Fibroblast of skin of right biceps (primary cell): ENCODE results near the gene NXPH4.

Experiments used
- DNase-seq: peaks from one replicate; pipeline ENCODE4 v3.0.0-alpha.2; 2013

The NXPH4 gene

DNA sequence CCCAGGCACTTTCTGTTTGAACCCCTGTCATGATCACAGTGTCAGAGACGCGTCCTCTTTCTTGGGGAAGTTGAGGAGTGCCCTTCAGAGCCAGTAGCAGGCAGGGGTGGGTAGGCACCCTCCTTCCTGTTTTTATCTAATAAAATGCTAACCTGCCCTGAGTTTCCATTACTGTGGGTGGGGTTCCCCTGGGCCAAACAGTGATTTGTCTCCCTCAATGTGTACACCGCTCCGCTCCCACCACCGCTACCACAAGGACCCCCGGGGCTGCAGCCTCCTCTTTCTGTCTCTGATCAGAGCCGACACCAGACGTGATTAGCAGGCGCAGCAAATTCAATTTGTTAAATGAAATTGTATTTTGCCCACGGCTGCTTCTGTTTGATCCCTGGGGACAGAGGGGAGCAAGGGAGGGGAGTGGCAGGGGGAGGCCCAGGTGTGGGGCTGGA, 18.0 kb downstream of the NXPH4 start:
- DNase-seq, result no peak

DNA sequence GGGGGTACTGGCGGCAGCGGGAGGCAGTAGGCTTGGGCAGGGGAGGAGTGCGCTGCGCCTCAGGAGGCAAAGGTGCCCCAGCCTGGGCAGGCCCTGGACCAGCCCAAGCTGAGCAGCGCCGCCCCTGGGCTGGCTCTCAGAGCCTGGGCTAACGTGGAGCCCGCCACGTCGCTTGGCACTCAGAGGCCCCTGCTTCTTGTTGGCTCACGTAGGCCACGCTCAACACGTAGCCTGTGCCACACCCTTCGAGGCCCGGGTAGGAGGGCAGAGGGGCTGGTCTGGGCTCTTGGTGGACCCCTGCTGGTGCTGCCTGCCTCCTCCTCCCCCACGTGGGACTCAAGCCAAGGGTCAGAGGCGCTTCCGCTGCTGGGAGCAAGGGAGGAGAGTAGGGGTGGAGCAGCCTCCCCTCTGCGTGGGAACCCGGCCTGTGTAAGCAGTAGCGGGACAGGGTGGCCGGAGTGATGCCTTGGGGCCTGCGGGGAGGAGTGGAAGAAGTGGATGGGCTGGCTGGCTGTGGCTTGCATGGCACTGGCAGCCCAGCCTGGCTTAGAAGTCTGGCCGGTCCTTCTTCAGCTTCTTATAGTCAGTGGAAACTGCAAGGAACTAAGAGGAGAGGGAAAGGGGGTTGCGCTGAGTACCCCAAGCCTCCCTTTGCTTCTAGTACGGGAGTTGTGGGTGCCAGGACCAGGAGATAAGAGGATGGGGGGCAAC, 18.6 kb downstream of the NXPH4 start:
- DNase-seq, result peak; percentile 67

DNA sequence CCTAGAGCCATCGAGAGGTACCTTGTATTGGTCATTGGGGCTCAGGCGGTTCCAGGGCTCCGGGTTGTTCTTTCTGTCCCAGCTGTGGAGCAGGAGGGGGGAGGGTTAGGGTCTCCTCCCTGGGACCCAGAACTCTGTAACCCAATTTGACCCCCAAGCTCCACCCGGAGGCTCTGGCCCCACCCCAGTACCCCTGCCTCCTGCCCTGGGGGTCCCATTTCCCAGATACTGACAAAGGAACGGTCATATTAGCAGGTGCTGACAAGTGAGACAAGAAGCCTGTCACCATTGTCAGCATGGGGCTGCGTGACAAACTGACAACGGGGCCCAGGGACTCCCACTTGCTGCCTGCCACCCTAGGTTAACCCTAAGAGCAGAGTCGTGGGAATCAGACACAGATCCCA, 19.1 kb downstream of the NXPH4 start:
- DNase-seq, result no peak

GRCh38 chr12:57236201-57236924, 19.8 kb downstream of the NXPH4 start:
- no peak for DNase-seq

- no peak for DNase-seq
These were observed 20.5 kb downstream of the NXPH4 start for GRCh38 chr12:57236925-57237595.

- no peak for DNase-seq
These were observed 21.0 kb downstream of the NXPH4 start for GRCh38 chr12:57237596-57237931.

DNA sequence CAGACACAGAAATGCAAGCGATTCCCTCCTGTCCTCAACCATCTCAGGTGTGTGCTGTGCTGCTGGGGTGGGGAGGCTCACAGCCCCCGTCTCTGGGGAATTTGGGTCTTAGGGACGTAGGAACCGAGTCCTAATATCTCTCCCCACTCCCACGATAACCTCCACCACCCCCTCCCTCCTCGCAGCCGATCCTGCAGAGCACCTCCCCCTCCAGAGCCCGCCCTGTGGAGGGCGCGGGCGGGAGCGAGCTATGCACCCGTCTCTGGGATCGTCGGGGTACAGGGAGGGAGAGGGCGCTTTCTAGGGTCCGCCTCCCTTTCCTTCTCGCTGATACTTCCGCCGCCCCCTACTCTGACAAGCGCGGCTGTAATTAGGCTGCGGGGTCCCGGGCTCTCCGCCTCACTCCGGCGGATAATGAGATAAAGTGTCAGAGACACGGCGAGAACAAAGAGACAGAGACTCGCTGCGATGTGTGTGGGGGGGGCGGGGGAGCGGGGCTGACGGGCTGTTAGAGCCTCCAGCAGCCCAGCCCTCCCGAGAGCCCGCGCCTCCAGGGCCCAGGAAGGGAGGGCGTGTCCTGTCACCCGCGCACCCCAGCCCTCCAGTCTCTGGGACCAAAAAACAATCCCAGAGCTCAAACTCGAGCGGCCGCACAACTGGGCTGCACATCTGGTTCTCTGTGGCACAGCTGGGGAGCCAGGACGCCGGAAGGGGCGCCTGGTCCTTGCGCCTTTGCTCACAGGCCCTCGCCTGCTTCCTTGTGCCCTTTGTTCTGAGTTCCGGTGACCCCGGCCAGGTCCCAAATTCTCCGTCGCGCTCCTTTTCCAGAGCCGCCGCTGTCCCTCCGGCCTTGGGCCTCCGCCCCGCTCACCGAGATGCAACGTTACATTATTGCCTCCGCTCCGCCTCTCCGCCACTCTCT, 21.6 kb downstream of the NXPH4 start:
- DNase-seq, result no peak

GRCh38 chr12:57238854-57239554, 22.4 kb downstream of the NXPH4 start:
- peak; percentile 87 for DNase-seq

DNA sequence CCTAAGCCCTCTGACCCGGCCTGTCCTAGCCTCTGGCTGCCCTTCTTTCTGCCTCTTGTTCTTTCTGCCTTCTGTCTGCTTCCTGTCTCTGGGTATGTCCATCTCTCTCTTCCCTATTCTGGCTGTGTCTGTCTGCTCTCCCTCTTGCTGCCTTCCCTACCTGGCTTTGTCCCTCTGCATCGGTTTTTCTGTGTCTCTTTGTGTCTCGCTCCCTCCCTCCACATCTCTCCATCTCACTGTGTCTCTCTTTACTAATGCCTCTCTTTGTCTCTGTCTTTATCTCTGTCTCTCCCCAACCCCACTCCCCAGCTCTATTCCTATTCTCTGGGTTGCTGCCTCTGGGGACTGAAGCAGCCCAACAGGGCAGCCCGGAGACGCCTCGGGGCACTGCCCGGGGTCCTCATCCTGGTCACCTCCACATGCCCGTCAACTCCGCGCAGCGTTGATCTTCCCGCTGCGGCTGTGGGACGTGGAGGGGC, 23.0 kb downstream of the NXPH4 start:
- DNase-seq, result no peak

GRCh38 chr12:57240066-57240921, 23.7 kb downstream of the NXPH4 start:
- DNase-seq, result peak; percentile 80

DNA sequence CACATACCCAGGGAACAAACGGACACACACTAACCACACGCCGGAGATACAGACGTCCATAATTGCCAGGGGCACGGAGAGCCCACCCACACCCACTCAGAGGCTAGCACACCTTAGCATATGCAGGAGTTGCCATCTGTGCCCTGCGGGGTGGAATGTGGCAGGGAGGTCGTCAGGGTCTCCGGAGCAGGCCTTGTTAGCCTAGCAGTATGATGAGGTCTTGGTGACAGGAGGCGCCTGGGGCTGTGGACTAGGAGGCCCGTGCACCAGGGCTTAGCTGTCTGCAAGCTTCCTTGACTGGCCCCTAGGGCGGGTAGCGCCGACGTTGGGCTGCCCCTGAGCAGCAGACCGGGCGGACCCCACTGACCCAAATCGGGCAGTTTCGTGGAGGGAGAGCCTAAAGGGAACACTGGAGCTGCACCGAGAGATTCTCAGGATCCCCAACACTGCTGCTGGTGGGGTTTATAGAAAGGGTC, 24.4 kb downstream of the NXPH4 start:
- DNase-seq, result no peak

DNA sequence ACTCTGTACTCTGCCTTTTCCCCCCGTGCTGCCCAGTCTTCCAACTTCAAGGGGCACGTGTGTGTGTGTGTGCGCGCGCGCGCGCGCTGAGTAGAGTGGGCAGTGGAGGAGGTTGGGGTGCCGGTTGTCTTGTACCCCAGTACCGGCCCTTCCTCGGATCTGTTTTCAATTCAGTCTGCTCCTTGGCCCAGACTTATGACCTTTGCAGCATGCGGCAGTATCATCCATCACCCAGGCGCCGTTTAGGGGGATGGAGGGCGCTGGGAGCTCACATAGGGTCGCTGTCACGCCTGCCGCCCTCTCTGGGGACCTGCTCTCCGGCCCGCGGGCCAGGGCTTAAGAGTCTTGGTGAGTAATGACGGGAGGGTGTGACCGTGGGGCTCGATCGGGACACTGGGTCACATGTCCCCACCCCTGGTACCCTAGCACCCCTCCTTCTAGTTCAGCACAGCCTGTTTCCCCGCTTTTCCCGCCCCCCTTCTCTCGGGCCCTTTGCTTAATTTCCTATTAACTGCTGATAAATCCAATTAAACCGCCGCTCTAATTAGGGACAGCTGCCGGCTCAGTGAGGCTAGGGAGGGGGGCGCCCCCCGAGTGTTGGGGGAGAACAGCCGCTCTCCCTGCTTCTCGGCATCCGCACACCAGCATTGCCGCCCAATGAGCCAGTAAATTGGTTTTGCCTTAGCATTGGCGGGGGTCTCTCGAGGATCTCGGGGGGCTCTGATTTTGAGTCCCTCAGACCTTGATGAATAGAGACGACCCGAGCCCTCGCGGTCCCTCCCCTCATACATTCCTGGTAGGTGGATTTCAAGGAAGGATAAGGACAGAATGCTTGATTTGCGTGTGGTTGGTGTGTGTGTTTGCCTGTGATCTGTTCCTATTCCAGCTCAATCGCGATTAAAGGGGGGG, 25.1 kb downstream of the NXPH4 start:
- no peak for DNase-seq

GRCh38 chr12:57242329-57242690, 25.7 kb downstream of the NXPH4 start:
- DNase-seq, result no peak

GRCh38 chr12:57242691-57243454, 26.3 kb downstream of the NXPH4 start:
- peak; percentile 56 for DNase-seq

GRCh38 chr12:57243521-57244311, 27.1 kb downstream of the NXPH4 start:
- DNase-seq, result peak; percentile 73

- no peak for DNase-seq
These were observed 27.7 kb downstream of the NXPH4 start for GRCh38 chr12:57244312-57244696.

DNA sequence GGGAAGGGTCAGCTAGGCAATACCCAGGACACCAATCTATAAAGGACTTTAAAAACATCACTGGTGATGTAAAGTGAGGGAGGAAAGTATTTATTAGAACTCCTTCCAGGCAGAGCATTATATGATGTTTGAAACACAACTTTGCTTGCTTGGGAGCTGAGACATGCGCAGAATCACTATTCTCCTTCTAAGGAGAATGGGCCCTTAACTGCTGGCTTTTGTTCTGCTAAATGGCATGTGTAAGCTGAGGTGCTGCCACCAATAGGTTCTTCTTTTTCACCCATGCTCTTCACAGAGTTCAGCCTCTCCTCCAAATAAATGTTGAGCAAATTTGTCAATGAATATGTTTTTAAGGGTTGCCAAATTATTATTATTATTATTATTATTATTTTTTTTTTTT, 30.4 kb downstream of the NXPH4 start:
- no peak for DNase-seq
